Superior temporal gyrus (tissue), 1 donor: ENCODE measurements around the gene CDCA7L.
"Not testable (repeated sequence)": the region's sequence is repeated elsewhere in the genome, so short reads cannot be mapped to it uniquely, and the experiment has no call there.

Source experiments
- DNase-seq: peaks from one replicate; pipeline ENCODE4 v3.0.0-alpha.2; 2016; ENCODE audit errors: extremely low spot score

The CDCA7L gene

DNA sequence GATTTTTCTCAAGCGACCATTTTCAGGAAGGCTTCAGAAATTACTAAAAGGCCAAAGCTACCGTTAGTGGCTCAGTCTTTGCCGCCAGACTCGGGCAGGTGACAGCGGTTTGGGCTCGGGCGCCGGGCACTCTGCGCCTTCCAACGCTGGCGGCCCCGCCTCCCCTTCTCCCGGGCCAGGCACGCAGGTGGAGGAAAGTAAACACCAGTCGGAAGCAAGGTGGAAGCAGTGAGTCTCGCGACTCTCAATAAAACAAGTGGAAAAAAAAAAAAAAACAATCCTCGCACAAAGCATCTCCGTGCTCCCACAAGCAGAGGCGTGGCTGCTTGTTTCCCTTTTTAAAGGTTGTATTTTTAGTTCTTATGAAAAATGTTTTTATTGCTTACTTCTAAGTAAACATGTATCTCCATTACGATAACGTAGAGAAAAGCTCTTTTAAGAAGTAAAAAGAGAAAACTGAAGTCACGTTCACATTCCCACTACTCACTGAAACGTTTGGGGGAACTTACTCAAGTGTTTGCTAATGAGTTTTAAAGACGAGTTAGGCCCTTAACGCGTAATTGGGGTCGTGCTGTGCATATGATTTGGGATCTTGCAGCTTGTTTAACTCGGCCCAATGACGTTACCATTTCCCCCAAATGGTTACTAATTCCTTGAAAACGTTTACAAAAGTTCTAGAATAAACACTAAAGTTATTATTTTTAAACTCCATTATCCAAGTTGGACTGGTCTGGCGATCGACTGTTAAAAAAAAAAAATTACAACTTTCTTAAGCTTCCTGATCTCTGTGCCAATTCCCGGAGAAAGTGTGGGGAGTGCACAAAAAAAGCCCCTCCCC lies 864 bp downstream of the CDCA7L start:
- no peak for DNase-seq

DNA sequence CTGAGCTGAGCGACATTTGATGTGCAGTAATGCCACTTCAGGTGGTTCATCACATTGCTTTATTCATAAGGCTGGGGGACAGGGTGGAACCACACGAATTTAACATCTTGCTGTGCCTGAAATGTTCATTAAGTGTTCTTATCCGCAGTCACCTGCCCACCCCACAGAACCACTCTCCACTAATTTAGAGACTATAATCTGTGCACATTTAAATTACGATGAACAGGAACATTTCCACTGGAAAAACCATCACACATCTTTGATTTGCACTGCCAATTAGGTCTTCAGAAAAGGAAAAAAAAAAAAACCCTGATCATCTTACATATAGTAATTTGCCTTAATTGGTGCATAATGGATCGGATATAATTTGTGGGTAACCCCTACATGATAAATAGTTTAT lies 2.3 kb downstream of the CDCA7L start:
- no peak for DNase-seq

DNA sequence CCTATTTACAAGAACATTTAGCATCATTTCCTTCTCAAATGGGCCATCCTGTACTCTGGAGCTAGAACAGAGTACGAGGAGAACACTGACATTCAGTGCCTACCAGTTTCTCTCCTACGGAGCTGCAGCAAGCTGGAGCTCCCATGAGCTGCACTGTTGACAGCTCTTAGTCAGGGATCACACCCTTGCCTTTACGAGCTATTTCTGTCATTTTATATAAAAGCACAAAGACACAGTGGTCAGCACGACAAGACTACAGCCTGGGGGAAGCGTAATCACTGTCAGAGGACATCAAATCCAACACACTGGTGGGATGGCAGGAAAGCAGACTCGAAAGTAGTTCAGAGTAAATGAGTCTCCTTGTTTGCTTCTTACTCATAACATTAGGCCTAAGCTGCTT lies 2.7 kb downstream of the CDCA7L start:
- peak; percentile 73 for DNase-seq

DNA sequence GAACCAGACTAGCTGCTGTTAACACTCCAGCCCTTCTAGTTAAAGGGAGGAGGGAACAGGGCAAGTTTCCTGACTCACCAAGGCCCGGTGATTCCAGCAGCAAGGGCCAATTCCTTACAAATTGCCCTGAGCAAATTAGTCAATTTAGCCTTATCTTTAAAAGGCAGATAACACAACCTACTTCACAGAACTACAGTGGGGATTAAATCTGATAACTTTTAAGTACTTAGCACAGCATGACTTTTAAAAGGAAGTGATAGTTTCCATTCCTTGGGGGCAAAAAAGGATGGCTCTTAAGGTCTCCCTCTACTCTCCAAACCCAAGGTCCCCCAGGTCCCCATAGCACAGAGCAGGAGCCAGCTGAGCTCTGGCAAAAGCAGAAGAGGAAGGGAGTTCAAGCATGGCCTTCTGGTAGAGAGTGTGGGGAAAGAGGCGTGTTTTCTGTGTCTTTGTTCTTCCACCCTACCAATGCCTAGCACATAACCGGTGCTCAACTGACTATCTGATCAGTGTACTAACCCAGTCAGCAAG lies 4.0 kb downstream of the CDCA7L start:
- DNase-seq = no peak

DNA sequence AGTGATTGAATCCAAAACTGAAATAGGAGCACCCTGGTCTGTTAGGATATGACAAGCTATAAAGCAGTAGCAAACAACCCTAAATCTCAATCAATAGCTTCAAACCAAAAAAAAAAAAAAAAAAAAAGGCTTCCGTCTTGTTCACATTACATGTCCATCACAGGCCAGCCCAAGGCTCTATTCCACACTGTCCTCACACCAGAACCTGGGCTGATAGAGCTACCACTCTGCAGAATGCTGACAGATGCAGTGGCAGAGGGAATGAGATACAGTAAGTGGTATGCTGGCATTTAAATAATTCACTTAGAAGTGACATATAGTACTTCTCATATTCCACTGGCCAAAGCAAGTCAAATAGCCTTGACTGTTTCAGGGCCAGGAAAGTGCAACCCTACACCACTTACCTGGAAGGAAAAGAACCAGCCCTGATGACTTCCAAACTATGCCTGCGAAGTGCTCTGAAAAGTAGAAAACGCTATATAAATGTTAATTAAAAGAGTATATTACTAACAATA lies 5.8 kb downstream of the CDCA7L start:
- DNase-seq = no peak

DNA sequence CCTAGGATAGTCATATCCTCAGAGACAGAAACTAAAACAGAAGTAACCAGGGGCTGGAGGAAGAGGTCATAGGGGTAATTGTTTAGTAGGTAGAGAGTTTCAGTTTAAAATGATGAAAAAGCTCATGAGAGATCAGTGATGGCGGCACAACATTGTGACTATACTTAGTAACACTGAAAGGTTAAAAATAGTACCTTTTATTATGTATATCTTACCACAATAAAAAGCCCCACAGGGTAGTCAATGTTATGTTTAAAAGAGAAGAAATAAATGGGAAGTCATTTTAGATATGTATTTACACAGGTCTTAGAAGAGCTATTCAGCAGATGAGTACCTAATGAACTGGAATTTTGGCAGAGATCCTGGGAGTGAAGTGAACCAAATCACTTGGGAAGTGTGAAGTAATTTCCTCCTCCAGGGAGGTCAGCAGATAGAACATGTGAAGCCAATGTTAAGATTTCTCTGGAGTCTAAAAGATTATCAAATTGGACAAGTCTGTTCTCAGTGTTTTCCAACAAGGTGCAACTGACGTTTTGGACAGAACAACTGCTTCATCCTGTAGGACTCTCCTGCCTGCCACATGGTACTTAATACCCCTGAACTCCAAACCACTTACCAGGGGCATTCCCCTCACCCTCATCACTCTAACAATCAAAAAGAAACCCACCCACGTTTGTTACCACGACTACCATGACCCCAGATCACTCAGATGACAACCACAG lies 6.4 kb downstream of the CDCA7L start:
- DNase-seq = no peak

DNA sequence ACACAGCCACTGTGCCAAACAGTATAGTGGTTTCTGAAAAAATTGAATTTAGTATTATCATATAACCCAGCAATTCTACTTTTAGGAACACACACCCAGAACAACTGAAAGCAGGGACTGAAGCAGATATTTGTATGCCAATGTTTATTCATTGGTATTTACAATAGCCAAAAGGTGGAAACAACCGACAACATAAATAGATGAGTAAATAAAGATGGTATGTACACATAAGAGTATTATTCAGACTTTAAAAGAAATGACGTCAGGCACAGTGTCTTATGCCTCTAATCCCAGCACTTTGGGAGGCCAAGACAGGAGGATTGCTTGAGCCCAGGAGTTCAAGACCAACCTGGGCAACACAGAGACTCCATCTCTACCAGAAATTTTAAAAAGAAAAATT lies 7.2 kb downstream of the CDCA7L start:
- DNase-seq = no peak

DNA sequence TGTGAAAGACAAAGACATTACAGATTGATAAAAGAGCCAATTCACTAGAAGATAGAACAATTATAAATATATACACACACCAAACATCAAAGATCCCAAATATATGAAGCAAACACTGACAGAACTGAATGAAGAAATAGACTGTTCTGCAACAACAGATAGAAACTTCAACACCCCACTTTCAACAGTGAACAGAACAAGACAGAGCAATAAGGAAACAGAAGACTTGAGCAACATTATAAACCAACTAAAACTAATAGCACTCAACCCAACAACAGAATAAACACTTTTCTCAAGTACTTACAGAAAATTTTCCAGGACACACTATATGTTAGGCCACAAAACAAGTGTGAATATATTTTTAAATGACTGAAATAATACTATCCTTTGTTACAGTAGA lies 10.9 kb downstream of the CDCA7L start:
- DNase-seq = no peak

DNA sequence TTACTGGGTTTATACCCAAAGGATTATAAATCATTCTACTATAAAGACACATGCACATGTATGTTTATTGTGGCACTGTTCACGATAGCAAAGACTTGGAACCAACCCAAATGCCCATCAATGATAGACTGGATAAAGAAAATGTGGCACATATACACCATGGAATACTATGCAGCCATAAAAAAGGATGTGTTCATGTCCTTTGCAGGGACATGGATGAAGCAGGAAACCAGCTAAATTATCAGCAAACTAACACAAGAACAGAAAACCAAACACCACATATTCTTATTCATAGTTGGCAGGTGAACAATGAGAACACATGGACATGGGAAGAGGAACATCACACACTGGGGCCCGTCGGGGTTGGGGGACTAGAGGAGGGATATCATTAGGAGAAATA lies 12.4 kb downstream of the CDCA7L start:
- DNase-seq = not testable (repeated sequence)

DNA sequence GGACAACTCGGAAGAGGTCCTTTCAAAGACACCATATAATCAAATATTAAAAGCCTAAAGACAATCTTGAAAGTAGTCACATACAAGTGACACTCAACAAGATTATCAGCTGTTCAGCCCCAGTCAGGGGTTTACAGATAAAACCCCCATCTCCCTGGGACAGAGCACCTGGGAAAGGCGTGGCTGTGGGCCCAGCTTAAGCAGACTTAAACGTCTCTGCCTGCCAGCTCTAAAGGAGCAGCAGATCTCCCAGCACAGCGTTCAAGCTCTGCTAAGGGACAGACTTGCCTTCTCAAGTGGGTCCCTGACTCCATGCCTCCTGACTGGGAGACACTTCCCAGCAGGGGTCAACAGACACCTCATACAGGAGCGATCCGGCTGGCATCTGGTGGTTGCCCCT lies 18.0 kb downstream of the CDCA7L start:
- DNase-seq = no peak

DNA sequence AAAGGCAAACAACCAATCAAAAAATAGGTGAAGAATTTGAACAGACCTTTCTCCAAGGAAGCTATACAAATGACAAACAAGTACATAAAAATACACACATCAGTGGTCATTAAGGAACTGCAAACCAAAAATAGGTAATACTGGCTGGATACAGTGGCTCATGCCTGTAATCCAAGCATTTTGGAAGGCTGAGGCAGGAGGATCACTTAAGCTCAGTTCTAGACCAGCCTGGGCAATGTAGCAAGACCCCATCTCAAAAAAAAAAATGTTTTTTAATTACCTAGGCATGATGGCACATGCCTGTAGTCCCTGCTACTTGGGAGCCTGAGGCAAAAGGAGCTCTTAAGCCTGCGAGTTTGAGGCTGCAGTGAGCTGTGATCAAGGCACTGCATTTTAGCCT lies 19.3 kb downstream of the CDCA7L start:
- no peak for DNase-seq

DNA sequence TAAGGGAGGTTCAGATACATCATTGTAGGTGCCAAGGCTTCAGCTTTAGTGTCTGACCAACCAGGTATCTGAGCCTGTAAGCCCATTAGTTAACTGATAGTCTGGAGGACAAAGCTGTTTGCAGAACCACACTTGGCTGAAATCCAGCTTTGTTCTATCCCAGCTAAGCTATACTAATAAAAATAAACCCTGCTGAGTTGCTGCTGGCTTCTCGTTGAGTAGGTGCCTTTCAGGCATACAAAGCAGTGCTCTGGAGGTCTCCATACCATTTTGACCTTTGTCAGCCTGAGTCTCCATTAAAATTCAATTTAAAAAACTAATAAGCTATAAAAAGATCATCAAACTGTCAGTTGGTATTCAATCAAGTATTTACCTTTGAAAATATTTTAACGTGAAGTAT lies 22.0 kb downstream of the CDCA7L start:
- DNase-seq = no peak

DNA sequence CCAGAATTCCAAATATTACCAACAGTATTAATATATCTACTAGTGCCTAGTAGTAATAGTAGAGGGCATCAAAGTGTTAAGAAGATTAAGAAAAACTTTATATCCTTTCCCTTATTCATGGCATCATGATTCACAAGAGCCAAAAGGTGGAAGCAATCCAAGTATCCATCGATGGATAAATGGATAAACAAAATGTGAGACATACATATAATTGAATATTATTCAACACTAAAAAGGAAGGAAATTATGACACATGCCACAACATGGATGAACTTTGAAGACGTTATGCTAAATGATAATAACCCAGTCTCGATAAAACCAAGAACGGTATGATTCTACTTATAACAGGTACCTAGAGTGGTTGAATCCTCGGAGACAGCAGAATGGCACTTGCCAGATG lies 23.1 kb downstream of the CDCA7L start:
- DNase-seq = no peak

DNA sequence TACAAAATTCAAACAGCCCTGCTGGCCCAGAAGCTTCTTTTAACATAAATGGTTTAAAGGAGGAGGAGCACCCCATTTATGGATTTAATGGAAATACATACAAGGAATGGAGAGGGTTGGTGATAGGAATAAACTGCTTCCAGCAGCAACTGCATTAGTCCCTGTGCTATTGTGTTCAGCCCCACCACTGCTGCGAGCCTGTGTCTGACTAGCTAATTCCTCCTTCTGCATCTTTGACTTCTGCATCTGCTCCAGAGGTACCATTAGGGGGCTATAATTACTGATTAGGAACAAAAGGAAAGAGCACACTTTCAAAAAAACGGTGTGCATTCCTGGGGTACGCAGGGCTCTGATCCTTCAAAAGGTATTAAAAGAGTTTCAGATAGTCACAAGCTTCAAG lies 24.8 kb downstream of the CDCA7L start:
- DNase-seq = no peak

DNA sequence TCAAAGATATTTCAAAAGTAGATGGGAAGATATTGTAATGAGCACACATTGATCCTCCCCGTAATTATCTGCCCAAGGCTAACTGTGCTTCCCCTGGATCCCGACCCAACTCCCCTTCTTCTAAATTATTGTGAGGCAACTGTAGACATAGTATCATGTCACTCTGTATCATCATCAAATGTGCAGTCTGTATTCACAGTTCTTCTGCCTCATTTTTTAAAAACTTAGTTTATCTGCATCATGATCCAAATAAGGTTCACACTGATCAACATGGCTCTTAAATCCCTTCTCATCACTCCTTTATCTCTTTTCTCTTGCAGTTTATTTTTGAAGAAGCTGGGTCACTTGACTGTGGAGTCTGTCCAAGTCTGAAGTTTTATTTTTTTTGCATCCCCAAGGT lies 27.5 kb downstream of the CDCA7L start:
- no peak for DNase-seq

DNA sequence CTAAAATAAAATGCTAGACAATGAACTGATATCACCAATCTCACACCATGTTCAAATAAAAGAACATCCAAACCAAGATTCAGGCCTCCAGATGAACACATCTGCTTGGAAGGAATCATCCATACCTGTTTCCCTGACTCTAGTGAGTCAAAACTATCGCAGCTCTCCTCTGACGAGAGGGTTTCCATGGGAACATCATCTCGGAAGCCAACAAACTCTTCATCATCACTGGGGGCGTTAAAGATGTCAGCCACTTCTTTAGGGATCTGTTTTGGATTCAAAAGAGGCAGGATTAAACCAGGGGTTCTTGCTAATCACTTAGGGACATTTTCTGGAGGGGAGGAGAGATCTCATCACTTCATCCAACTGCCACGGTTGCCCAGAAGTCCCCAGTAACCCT lies 29.1 kb downstream of the CDCA7L start:
- DNase-seq = no peak

DNA sequence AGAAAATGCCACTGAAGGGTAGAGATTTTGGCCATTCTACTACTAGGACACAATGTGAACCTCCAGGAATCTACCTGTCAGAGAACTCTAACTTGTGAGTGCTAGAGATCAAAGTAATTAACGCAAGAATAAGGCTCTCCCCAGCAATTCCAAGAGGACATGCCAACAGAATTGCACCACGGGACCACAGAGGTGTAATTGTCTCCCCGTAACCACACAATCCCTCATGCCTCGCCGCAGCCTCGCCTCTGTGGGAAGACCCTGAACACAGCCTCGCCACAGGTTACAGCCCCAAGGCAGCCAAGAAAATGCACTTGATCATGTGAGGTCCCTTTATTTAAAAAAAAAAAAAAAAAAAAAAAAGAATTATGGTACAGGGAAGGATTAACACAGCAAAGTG lies 29.5 kb downstream of the CDCA7L start:
- DNase-seq = no peak

DNA sequence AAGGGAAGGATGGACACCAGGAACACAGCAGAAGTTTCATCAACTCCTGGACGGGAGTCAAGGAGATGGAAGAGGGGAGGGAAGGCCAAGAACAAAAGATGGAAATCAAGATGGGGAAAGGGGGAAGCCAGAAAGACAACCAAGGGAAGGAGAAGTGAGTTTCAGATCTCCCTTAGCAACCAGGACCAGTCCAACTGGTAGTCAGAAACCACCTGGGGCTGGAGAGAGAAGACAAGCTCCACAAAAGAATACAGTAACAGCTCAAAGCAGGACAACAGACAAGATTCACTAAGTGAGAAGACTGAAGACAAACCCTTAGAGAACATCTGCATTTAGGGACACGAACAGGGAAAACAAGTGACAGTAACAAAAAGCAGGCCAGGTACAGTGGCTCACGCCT lies 30.6 kb downstream of the CDCA7L start:
- no peak for DNase-seq

DNA sequence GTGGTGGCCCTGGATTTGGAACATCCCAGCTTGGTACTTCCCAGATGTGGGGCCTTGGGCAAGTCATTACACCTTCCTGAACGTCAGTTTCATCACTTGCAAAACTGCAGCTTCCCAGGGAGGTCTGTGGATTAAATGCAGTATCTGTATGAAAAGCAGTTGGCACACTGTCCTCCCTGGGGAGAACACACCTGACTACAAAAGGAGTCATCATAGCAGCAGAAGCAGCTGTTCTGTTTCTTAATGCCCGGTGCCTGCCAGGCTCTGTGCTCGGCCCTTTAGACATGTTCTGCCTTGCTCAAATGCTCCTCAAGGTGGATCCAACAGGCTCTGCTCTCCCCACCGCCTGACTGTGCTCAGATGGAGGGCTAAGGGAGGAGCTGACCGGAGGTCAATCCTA lies 31.0 kb downstream of the CDCA7L start:
- no peak for DNase-seq

DNA sequence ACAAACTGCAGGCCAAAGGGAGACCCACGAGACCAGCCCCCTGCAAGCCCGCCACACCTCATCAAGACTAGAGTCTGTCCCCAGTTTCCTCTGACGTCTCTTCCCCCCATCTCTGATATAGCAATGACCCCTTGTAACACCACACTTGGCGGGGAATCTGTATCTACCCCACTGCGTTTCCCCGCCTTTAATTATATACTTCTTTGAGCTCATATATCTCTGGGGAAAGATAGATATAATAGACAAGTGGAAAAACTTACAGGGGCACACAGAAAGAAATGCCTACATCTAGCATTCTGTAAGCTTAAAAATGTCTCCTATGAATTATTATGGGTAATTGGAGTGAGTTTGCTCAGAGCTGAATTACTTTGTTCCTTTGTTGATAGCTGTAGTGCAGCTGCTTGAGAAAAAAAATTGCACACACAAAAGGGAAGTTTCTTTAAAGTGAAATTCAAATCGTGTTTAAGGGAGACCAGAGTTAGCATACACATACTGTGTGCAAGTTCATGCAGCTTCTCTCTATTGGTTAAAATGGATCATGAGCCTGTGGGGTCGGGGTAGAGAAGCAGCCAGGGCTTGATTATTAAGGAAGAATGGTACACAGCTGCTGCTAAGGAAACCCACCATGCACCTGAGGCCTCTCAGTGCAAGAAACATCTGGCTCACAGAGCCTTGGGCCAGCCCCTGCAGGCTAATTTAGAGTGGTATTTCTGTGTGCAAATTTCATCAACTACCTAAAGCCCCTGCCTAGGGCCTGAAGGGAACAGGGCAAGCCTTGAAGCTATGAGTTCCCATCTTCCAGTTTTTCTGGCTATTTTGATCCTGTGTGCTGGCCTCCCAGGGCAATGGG lies 32.5 kb downstream of the CDCA7L start:
- no peak for DNase-seq

DNA sequence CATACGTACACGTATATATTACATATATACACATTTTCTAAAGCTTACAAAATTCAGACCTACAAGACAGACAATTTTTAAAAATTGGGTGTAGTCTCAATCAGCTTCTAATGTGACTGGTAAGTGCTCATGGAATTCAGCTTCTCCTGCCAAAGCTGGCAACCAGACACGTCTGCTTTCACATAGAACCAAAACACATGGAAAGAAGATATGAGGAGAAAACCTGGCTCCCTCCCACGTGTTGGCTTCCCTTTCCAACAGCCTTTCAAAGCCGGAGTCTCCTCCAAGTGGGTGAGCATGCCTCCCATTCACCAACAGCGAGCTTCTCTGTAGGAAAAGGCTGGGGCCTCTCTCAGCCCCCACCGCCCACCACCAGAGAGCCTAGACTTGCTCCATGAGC lies 33.4 kb downstream of the CDCA7L start:
- peak; percentile 30 for DNase-seq

DNA sequence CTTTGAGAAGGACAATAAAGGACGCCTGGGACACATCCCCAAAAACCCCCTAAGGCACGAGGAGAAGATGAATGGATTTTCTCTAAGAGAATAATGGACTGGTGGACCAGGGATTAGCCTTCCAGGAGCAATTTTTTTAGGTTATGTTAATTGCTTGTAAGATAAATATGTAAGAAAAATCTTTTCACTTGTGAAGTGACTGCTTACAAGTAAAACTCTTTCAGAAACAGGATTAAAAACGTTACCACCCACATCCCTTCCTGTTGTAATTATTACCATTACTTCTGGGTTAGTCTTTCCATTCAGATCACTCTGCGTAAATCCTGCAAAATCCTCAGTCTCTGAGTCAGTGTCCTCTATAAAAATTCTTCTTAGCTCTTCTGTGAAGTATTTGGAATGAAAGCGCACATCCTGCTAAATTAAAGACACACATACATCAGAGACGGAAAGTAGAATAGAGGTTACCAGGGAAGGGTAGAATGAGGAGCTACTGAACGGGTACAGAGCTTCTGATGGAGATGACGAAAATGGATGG lies 34.3 kb downstream of the CDCA7L start:
- DNase-seq = no peak
